ENCODE results near the gene PLEKHA5.
"Not testable (repeated sequence)": the region's sequence is repeated elsewhere in the genome, so short reads cannot be mapped to it uniquely, and the experiment has no call there.

Gene PLEKHA5

DNA sequence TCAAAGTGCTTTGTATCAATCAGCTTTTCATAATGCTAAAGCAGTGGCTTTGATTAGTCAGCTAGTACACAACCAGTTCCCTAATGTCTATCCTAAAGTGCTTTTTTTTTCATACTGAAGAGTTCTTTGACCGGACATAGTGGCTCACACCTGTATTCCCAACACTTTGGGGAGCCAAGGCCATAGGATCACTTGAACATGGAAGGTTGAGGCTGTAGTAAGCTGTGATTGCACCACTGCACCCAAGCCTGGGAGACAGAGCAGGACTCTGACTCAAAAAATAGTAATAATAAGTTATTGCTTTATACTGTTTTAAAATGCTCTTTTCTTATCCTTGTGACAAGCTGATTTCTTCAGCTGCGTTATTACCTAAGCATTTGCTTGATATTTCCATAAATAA, 155.1 kb downstream of the PLEKHA5 start:
- DNase-seq = no peak

DNA sequence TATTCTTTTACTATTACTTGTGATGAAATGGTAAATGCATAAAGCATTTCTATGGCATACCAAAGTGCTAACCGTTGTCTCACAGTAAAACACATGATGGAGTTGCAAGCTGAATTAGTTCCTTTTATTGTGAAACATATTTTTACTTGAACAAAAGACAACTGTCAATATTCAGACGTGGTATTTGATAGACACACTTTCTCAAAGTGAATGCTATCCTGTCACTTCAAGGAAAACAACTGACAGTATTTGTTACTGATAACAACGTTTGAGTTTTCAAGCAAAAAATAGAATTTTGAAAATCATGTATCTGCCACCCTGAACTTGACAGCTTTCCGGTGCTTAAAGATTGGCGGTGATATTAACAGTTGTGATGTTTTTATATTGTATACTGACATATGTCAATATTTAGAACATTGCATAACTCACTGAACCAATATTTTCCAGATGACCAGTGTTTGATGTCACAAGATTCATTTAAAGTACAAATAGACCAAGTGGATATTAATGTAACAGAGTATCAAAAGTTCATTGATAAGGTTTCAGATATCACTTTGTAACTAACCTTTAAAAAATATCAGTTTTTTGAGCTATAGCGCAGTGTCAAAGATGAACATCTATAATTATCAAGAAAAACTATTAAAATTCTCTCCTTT, 156.4 kb downstream of the PLEKHA5 start:
- no peak for DNase-seq

- no peak for DNase-seq
Observed at GRCh38 chr12:19287302-19287701, 157.8 kb downstream of the PLEKHA5 start.

GRCh38 chr12:19288161-19288560, 158.6 kb downstream of the PLEKHA5 start:
- no peak for DNase-seq

GRCh38 chr12:19288603-19289244, 159.2 kb downstream of the PLEKHA5 start:
- peak; percentile 52 for DNase-seq

GRCh38 chr12:19298836-19299605, 169.5 kb downstream of the PLEKHA5 start:
- peak; percentile 6 for DNase-seq

- DNase-seq = no peak
Observed at GRCh38 chr12:19299765-19300164, 170.2 kb downstream of the PLEKHA5 start.

- no peak for DNase-seq
Observed at GRCh38 chr12:19301223-19301622, 171.7 kb downstream of the PLEKHA5 start.

GRCh38 chr12:19301688-19302087, 172.2 kb downstream of the PLEKHA5 start:
- no peak for DNase-seq

DNA sequence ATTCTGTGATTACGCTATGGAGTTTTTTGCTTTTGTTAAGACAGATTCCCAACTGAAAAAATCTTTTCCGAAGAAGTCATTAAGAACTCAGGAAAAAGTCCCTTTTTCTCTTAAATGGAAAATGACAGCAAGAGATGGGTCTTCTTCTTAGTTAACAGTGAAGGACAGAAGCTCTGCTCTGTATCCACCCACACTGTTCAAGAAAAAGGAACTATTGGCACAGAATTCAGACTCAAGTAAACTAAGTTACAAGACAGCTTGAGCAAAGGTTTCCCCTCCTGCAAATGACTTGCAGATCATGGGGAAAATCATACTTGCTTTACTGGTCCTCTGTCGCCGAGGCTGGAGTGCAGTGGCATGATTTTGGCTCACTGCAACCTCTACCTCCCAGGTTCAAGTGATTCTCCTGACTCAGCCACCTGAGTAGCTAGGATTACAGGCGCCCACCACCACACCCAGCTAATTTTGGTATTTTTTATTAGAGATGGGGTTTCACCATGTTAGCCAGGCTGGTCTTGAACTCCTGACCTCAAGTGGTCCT, 172.6 kb downstream of the PLEKHA5 start:
- no peak for DNase-seq

- DNase-seq = no peak
Observed at GRCh38 chr12:19303496-19303895, 174.0 kb downstream of the PLEKHA5 start.

DNA sequence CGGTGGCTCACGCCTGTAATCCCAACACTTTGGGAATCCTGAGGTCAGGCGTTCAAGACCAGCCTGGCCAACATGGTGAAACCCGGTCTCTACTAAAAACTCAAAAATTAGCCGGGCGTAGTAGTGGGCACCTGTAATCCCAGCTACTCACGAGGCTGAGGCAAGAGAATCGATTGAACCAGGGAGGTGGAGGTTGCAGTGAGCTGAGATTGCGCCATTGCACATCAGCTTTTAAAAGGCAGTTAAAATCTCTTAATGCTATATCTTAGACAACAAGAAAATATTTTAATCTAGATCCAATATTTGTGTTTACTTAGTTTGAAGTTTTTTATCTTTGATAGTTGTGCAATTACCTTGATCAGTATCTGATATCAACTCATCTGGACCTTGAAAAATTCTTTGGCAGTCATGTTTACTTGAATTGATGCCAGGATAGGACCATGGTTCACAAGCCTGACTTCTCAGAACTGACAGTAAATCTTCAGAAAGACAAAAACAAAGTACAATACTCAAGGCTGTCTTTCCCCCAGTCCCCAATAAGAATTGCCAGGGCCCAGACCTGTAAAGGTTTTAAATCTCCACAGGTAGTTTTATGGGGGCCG, 174.7 kb downstream of the PLEKHA5 start:
- no peak for DNase-seq

DNA sequence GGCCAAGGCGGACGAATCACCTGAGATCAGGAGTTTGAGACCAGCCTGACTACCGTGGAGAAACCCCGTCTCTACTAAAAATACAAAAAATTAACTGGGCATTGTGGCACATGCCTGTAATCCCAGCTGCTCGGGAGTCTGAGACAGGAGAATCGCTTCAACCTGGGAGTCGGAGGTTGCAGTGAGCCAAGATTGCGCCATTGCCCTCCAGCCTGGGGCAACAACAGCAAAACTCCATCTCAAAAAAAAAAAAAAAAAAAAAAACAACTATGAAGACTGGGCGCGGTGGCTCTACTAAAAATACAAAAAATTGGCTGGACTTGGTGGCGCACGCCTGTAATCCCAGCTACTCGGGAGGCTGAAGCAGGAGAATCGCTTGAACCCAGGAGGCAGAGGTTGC, 176.1 kb downstream of the PLEKHA5 start:
- DNase-seq = not testable (repeated sequence)

GRCh38 chr12:19306366-19306765, 176.8 kb downstream of the PLEKHA5 start:
- DNase-seq = no peak

DNA sequence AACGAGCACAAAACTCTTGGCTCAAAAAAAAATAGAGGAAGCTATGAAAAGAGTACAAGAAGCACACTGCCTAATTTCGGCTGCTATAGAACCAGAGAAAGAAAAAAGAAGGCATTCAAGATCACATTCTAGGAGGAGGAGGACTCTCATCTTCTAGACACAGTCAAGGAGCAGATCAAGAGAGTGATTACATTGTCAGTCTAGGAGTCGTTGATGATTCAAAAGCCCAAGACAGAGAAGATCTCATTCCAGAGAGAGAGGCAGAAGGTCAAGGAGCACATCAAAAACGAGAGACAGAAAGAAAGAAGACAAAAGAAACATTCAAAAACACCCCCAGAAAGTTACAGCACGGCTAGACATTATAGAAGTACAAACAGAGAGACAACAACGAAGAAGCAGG, 177.9 kb downstream of the PLEKHA5 start:
- no peak for DNase-seq

DNA sequence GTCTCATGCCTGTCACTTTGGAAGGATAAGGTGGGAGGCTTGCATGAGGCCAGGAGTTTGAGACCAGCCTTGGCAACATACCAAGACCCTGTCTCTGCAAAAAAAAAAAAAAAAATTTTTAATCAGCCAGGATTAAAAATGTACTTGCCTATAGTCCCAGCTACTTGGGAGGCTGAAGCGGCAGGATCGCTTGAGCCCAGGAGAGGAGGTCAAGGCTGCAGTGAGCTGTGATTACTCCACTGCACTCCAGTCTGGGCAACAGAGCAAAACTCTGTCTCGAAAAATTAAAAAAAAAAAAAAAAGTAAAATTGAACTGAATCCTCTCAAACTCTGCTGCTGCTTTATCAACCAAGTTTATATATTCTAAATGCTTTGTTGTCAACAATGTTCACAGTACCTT, 181.6 kb downstream of the PLEKHA5 start:
- DNase-seq = no peak

DNA sequence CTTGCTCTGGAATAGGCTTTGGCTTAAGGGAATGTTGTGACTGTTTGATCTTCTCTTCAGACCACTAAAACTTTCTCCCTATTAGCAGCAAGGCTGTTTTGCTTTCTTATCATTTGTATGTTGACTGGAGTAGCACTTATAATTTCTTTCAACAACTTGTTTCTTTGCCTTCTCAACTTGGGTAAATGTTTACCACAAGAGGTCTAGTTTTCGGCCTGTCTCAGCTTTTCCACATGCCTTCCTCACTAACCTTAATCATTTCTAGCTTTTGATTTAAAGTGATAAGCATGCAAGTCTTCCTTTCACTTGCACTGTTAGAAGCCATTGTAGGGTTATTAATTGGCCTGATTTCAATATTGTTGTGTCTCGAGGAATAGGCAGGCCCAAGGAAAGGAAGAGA, 183.1 kb downstream of the PLEKHA5 start:
- no peak for DNase-seq

GRCh38 chr12:19316425-19316824, 186.9 kb downstream of the PLEKHA5 start:
- DNase-seq = peak; percentile 32

DNA sequence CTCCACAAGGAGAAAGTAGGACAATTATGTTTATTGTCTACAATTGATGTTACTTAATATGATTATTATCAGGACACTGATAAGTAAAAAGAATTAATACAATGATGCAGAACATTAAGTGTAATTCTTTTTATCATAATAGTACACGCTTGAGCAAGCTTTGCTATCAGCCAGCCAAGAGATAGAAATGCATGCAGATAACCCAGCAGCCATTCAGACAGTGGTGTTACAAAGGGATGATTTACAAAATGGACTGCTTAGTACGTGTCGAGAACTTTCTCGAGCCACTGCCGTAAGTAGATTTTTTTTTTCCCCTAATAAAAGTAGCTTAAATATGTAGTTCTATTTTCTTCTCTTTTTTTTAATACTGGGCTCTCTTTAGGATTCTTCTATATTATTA, 192.8 kb downstream of the PLEKHA5 start:
- DNase-seq = no peak

DNA sequence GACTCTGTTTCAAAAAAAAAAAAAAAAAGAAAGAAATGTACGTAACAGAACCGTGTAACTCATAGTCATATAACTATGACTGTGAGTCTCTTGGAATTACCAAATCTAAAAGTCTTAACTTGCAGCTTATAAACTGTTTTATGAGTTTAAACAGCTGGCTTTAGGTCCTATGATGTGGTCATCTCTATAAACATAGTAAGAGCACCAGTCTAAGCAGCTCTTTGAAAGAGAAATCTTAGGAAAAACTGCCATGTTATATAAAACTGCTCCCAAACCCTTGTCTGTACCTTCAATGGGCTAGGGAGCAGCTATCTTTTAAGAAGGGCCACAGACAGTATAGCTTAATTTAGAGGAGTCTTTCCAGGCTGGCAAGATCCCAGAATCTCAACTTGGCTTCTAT, 194.3 kb downstream of the PLEKHA5 start:
- no peak for DNase-seq

DNA sequence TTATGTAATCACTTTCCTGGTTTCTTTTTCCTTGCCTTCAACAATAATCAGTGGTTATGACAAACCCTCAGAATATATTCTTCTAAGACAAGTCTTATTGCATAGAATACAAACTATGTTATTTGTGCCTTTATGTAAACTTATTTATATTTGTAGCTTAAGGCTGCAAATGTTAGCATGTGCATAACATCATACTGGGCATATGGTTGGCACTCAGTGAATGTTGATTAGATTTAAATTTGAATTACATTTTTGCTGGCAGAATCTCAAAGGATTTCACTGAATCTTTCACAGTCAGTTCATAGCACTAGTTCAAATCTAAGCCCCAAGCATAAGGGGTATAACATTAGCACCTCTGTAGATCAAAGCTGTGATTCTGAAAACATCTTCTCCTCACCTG, 196.6 kb downstream of the PLEKHA5 start:
- no peak for DNase-seq

DNA sequence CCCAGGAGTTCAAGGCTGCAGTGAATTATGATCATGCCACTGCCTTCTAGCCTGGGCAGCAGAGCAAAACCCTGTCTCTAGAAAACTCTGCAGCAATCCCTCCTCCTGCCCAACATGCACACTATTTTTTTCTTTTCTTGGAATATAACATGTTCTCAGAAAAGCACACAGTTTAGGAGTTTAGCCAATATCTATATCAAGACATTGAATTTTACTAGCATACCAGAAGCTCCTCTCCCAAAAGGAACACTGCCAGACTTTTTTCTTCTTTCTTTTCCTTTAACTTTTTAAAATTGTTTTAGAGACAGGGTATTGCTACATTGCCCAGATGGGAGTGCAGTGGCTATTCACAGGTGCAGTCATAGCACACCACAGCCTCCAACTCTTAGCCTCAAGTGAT, 202.7 kb downstream of the PLEKHA5 start:
- DNase-seq = no peak

GRCh38 chr12:19338405-19338804, 208.9 kb downstream of the PLEKHA5 start:
- peak; percentile 22 for DNase-seq
